ENCODE measurements around the gene MACROD1.

The MACROD1 gene

GRCh38 chr11:64090806-64091516, 75.0 kb downstream of the MACROD1 start:
- DNase-seq: no peak

GRCh38 chr11:64089915-64090805, 75.8 kb downstream of the MACROD1 start:
- no peak for DNase-seq

- DNase-seq: no peak
These were observed 76.4 kb downstream of the MACROD1 start for GRCh38 chr11:64089493-64089892.

- no peak for DNase-seq
These were observed 76.9 kb downstream of the MACROD1 start for GRCh38 chr11:64089027-64089360.

- DNase-seq: peak; percentile 26
These were observed 77.5 kb downstream of the MACROD1 start for GRCh38 chr11:64088162-64089026.

- DNase-seq: no peak
These were observed 79.4 kb downstream of the MACROD1 start for GRCh38 chr11:64086258-64087123.

- DNase-seq: no peak
These were observed 80.0 kb downstream of the MACROD1 start for GRCh38 chr11:64085906-64086257.

- DNase-seq: no peak
These were observed 80.8 kb downstream of the MACROD1 start for GRCh38 chr11:64084951-64085710.

GRCh38 chr11:64084146-64084950, 81.6 kb downstream of the MACROD1 start:
- DNase-seq: no peak

GRCh38 chr11:64083398-64084080, 82.4 kb downstream of the MACROD1 start:
- no peak for DNase-seq

GRCh38 chr11:64081745-64082442, 84.0 kb downstream of the MACROD1 start:
- no peak for DNase-seq

- no peak for DNase-seq
These were observed 85.5 kb downstream of the MACROD1 start for GRCh38 chr11:64080390-64080789.

GRCh38 chr11:64078905-64079304, 87.0 kb downstream of the MACROD1 start:
- DNase-seq: no peak

GRCh38 chr11:64078284-64078683, 87.6 kb downstream of the MACROD1 start:
- no peak for DNase-seq

- DNase-seq: no peak
These were observed 88.3 kb downstream of the MACROD1 start for GRCh38 chr11:64077607-64078006.

GRCh38 chr11:64076758-64077157, 89.2 kb downstream of the MACROD1 start:
- DNase-seq: no peak

GRCh38 chr11:64074239-64074638, 91.7 kb downstream of the MACROD1 start:
- DNase-seq: no peak

GRCh38 chr11:64073542-64073941, 92.4 kb downstream of the MACROD1 start:
- no peak for DNase-seq

- no peak for DNase-seq
These were observed 93.0 kb downstream of the MACROD1 start for GRCh38 chr11:64072871-64073270.
